ENCODE measurements around the gene FBXW11. TPM values are rescaled to one million over a fixed set of nuclear protein-coding genes. Genes with fewer than 3 reads are reported as not detected.

FBXW11 gene
- total RNA-seq, 2 donors from 2014 or later, result 25.9 to 35.5 TPM

GRCh38 chr5:171855798-171856763 is 150.4 kb downstream of the FBXW11 start:
- peak; percentile 63 for DNase-seq
- no peak overlapping the region for H3K9ac ChIP-seq (ENCODE audit: low read depth in 2 of 2, low read length in 2 of 2)
- no peaks in the 10 kb centered on the region for H3K4me1 ChIP-seq
- H3K9me3 ChIP-seq, result no peaks in the 10 kb centered on the region
- TF ChIP-seq CTCF (IDR thresholded peaks at IDR 0.05), result no peak
- no peak overlapping the region for H3K4me3 ChIP-seq
- H3K36me3 ChIP-seq, result no peaks in the 10 kb centered on the region
- intact Hi-C loops (cut with DNase I), result no loop called here
- H3K27ac ChIP-seq, result no peak overlapping the region
- H3K27me3 ChIP-seq, result no peaks in the 10 kb centered on the region

- no peak for TF ChIP-seq CTCF (IDR thresholded peaks at IDR 0.05)
- no peaks in the 10 kb centered on the region for H3K9me3 ChIP-seq
- H3K27ac ChIP-seq, result no peak overlapping the region
Observed at GRCh38 chr5:171855265-171855664, 151.2 kb downstream of the FBXW11 start.

GRCh38 chr5:171852255-171852681 is 154.2 kb downstream of the FBXW11 start:
- H3K27ac ChIP-seq, result no peak overlapping the region
- H3K9ac ChIP-seq (ENCODE audit: low read depth in 2 of 2, low read length in 2 of 2), result no peak overlapping the region
- no peak for DNase-seq
- no peaks in the 10 kb centered on the region for H3K4me1 ChIP-seq
- H3K27me3 ChIP-seq, result no peaks in the 10 kb centered on the region
- no peaks in the 10 kb centered on the region for H3K9me3 ChIP-seq
- H3K4me3 ChIP-seq, result no peak overlapping the region
- no peak for TF ChIP-seq CTCF (IDR thresholded peaks at IDR 0.05)
- H3K36me3 ChIP-seq, result no peaks in the 10 kb centered on the region
- intact Hi-C loops (cut with DNase I), result no loop called here

More at GRCh38 chr5:171855265-171855664, 151.2 kb downstream of the FBXW11 start:
- Histone ChIP-seq H3K27me3 (no peaks in the 10 kb centered on the region), H3K9ac (ENCODE audit: low read depth in 2 of 2, low read length in 2 of 2) (no peak overlapping the region), H3K4me1 (no peaks in the 10 kb centered on the region), H3K4me3 (no peak overlapping the region), H3K36me3 (no peaks in the 10 kb centered on the region)
- DNase-seq, result no peak
- intact Hi-C loops (cut with DNase I), result no loop called here

GRCh38 chr5:171851251-171851650 is 155.2 kb downstream of the FBXW11 start:
- Histone ChIP-seq H3K9ac (ENCODE audit: low read depth in 2 of 2, low read length in 2 of 2) (no peak overlapping the region), H3K4me1 (no peaks in the 10 kb centered on the region), H3K9me3 (no peaks in the 10 kb centered on the region), H3K27me3 (no peaks in the 10 kb centered on the region), H3K27ac (no peak overlapping the region), H3K36me3 (no peaks in the 10 kb centered on the region), H3K4me3 (no peak overlapping the region)
- no peak for TF ChIP-seq CTCF (IDR thresholded peaks at IDR 0.05)
- intact Hi-C loops (cut with DNase I), result no loop called here
- DNase-seq, result no peak

- Histone ChIP-seq H3K27ac (no peak overlapping the region), H3K9me3 (no peaks in the 10 kb centered on the region), H3K4me1 (no peaks in the 10 kb centered on the region), H3K36me3 (no peaks in the 10 kb centered on the region), H3K4me3 (no peak overlapping the region), H3K27me3 (no peaks in the 10 kb centered on the region), H3K9ac (ENCODE audit: low read depth in 2 of 2, low read length in 2 of 2) (no peak overlapping the region)
- TF ChIP-seq CTCF (IDR thresholded peaks at IDR 0.05), result no peak
- intact Hi-C loops (cut with DNase I), result no loop called here
- DNase-seq, result no peak
Observed at GRCh38 chr5:171850324-171850947, 156.0 kb downstream of the FBXW11 start.

Measured in colonic mucosa (tissue), 4 donors.